Measurements from ENCODE around the gene TMEM131.
A peak's percentile ranks its signal among the peaks of the same experiment; 100 is the strongest.
"Not testable (repeated sequence)": the region's sequence is repeated elsewhere in the genome, so short reads cannot be mapped to it uniquely, and the experiment has no call there.

TMEM131 gene

GRCh38 chr2:97913846-97914245, 81.9 kb downstream of the TMEM131 start:
- no peak for DNase-seq (ENCODE audit: low read depth in 2 of 2)

- no peak for DNase-seq (ENCODE audit: low read depth in 2 of 2)
Observed at GRCh38 chr2:97911922-97912575, 83.7 kb downstream of the TMEM131 start.

- DNase-seq (ENCODE audit: low read depth in 2 of 2) = no peak
Observed at GRCh38 chr2:97911206-97911921, 84.4 kb downstream of the TMEM131 start.

GRCh38 chr2:97910403-97911205, 85.1 kb downstream of the TMEM131 start:
- DNase-seq (ENCODE audit: low read depth in 2 of 2) = no peak

- DNase-seq (ENCODE audit: low read depth in 2 of 2) = no peak
Observed at GRCh38 chr2:97908208-97908676, 87.5 kb downstream of the TMEM131 start.

GRCh38 chr2:97907369-97908100, 88.2 kb downstream of the TMEM131 start:
- DNase-seq (ENCODE audit: low read depth in 2 of 2) = no peak

GRCh38 chr2:97906307-97906706, 89.4 kb downstream of the TMEM131 start:
- no peak for DNase-seq (ENCODE audit: low read depth in 2 of 2)

GRCh38 chr2:97905294-97905693, 90.5 kb downstream of the TMEM131 start:
- no peak for DNase-seq (ENCODE audit: low read depth in 2 of 2)

GRCh38 chr2:97901862-97902261, 93.9 kb downstream of the TMEM131 start:
- DNase-seq (ENCODE audit: low read depth in 2 of 2) = no peak

- no peak for DNase-seq (ENCODE audit: low read depth in 2 of 2)
Observed at GRCh38 chr2:97900806-97901205, 94.9 kb downstream of the TMEM131 start.

GRCh38 chr2:97893042-97893441, 102.7 kb downstream of the TMEM131 start:
- not testable (repeated sequence) for DNase-seq (ENCODE audit: low read depth in 2 of 2)

- DNase-seq (ENCODE audit: low read depth in 2 of 2) = no peak
Observed at GRCh38 chr2:97891611-97892010, 104.1 kb downstream of the TMEM131 start.

GRCh38 chr2:97889156-97889555, 106.6 kb downstream of the TMEM131 start:
- DNase-seq (ENCODE audit: low read depth in 2 of 2) = no peak

- no peak for DNase-seq (ENCODE audit: low read depth in 2 of 2)
Observed at GRCh38 chr2:97885841-97886240, 109.9 kb downstream of the TMEM131 start.

- no peak for DNase-seq (ENCODE audit: low read depth in 2 of 2)
Observed at GRCh38 chr2:97880334-97880733, 115.4 kb downstream of the TMEM131 start.

- no peak for DNase-seq (ENCODE audit: low read depth in 2 of 2)
Observed at GRCh38 chr2:97878865-97879264, 116.9 kb downstream of the TMEM131 start.

- not testable (repeated sequence) for DNase-seq (ENCODE audit: low read depth in 2 of 2)
Observed at GRCh38 chr2:97878317-97878716, 117.4 kb downstream of the TMEM131 start.

- no peak for DNase-seq (ENCODE audit: low read depth in 2 of 2)
Observed at GRCh38 chr2:97871096-97871780, 124.5 kb downstream of the TMEM131 start.

GRCh38 chr2:97870396-97870843, 125.3 kb downstream of the TMEM131 start:
- peak; percentile 24 to 31 for DNase-seq (ENCODE audit: low read depth in 2 of 2)

GRCh38 chr2:97869722-97870346, 125.9 kb downstream of the TMEM131 start:
- no peak for DNase-seq (ENCODE audit: low read depth in 2 of 2)
